Activated CD4-positive, alpha-beta memory T cell treated with anti-CD3 and anti-CD28 coated beads for 36 hours (primary cell): Measurements from ENCODE around the gene DOCK8. TPM values are rescaled to one million over a fixed set of nuclear protein-coding genes. Genes with fewer than 3 reads are reported as not detected.
A peak's percentile ranks its signal among the peaks of the same experiment; 100 is the strongest.

Source experiments
- CTCF ChIA-PET: fragments of 350-600 bp; sonication (Branson Sonifier 250); formaldehyde crosslinking; loops from one replicate; lab custom pipeline; 2021; ENCODE audit warnings: antibody characterized with exemption, inconsistent platforms; lab: Charles Lee
- POLR2A ChIA-PET: fragments of 350-600 bp; sonication (Branson Sonifier 250); formaldehyde crosslinking; loops from one replicate; lab custom pipeline; 2021; ENCODE audit warnings: antibody characterized with exemption; lab: Charles Lee
- DNase-seq: peaks from one replicate; pipeline ENCODE4 v3.0.0-alpha.2; 2020
- H3K27ac Mint-ChIP-seq: one replicate; pipeline ENCODE4 v1.8.0; 2021; ENCODE audit warnings: mixed read lengths
- H3K27me3 Mint-ChIP-seq: one replicate; pipeline ENCODE4 v1.8.0; 2021; ENCODE audit warnings: mixed read lengths
- H3K36me3 Mint-ChIP-seq: one replicate; pipeline ENCODE4 v1.8.0; 2021; ENCODE audit warnings: mixed read lengths
- H3K4me1 Mint-ChIP-seq: one replicate; pipeline ENCODE4 v1.8.0; 2021; ENCODE audit warnings: low read depth, mixed read lengths
- H3K4me3 Mint-ChIP-seq: one replicate; pipeline ENCODE4 v1.8.0; 2021; ENCODE audit warnings: mild to moderate bottlenecking, mixed read lengths
- H3K9me3 Mint-ChIP-seq: one replicate; pipeline ENCODE4 v1.8.0; 2021; ENCODE audit warnings: mixed read lengths
- intact Hi-C: fragments of 100-400 bp; cut with micrococcal nuclease; formaldehyde crosslinking; loops from one replicate; pipeline ENCODE4 v1.15.1; 2023
- total RNA-seq, 2 experiments: library from RNA; stranded (reverse); gene quantifications; one replicate each; pipeline ENCODE4 v1.2.3, GENCODE V29; 2021

The DOCK8 gene
- total RNA-seq, 2 experiments from 2014 or later = 140 to 141 TPM

DNA sequence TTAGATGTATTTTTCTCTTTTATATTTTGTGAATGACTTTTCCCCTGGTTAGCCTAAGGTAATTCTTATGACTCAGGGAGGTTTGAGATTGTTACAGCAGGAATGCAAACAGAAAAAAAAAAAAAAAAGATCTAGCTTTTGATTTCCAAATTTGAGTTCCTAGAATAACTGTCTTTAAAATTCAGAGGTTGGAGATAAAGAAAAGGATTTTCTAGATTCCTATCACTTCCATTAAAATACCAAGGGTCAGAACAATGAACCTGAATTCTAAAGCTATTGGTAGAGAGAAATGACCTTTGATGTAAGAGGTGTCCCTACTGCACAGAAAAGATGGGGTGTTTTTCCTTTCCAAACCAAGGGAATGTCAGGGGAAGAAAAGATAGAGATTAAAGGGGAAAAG is 262.5 kb downstream of the DOCK8 start:
- no peaks in the 10 kb centered on the region for H3K9me3 Mint-ChIP-seq

DNA sequence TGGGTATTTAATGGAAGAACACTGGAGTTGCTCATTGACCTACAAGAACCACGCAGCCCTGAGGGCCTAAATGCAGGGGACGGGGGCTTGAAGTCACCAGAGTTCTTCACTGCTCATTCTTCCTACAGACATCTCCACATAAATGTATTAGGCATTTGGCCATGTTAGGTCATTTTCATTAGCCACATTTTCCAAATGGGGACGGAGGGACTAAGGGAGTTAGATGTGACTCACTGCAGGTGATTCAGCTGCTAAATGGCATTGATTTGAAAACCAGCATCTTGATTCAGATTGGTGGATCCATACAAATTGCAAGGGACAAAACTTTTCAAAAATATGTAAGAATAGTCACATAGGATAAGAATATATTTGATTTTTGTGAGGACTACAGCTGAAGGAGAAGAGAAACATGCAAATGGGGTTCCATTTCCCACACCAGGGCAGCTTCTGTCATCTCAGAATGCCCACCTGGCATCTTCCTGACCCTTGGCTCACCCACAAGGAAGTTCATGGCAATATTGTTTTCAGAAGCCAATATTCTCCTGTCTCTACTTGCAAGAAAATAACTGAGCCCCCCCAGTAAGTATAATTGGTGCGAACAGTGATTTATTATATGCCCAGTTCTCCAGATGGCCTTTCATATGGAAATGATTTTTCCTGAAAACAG is 264.8 kb downstream of the DOCK8 start:
- ChIA-PET CTCF (interaction anchor here (0.8 kb wide), 1 partner anchor 9 kb away, joined by 3 read pairs; no protein-coding TSS in a partner anchor), POLR2A (no interaction called here)
- peaks cover 11% of the 10 kb centered on the region for H3K36me3 Mint-ChIP-seq

More for the DNA sequence above, 262.5 kb downstream of the DOCK8 start:
- intact Hi-C loops = no loop called here
- ChIA-PET CTCF (no interaction called here), POLR2A (no interaction called here)
- no peak overlapping the region for H3K27ac Mint-ChIP-seq
- H3K4me3 Mint-ChIP-seq = no peak overlapping the region
- no peaks in the 10 kb centered on the region for H3K4me1 Mint-ChIP-seq
- peaks cover 11% of the 10 kb centered on the region for H3K36me3 Mint-ChIP-seq
- DNase-seq = no peak
- H3K27me3 Mint-ChIP-seq = no peaks in the 10 kb centered on the region

DNA sequence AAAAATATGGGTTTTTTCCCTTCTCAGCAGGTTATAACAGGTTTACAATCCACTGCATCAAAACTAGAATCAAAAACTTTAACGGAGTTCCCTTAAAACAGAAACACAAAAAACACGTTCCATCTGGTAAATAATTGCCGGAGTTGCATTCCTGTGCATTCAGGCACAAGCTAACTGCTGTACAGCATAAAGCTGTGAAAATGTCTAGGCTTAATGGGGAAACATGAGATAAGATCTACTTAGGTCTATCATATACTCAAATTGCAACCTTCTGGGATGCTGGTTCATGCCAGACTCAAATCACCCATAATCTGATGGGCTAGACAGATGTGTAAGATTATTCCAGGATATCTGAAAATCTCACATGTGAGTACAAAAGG is 265.3 kb downstream of the DOCK8 start:
- no peak overlapping the region for H3K27ac Mint-ChIP-seq
- no peak overlapping the region for H3K4me3 Mint-ChIP-seq
- DNase-seq = no peak
- intact Hi-C loops = no loop called here
- no peaks in the 10 kb centered on the region for H3K4me1 Mint-ChIP-seq
- H3K36me3 Mint-ChIP-seq = peaks cover 10% of the 10 kb centered on the region
- H3K27me3 Mint-ChIP-seq = no peaks in the 10 kb centered on the region
- peaks cover 2% of the 10 kb centered on the region for H3K9me3 Mint-ChIP-seq
- CTCF ChIA-PET = interaction anchor here (0.8 kb wide), 1 partner anchor 9 kb away, joined by 3 read pairs; no protein-coding TSS in a partner anchor
- POLR2A ChIA-PET = no interaction called here

More for the DNA sequence above, 264.8 kb downstream of the DOCK8 start:
- Mint-ChIP-seq H3K9me3 (peaks cover 2% of the 10 kb centered on the region), H3K4me1 (no peaks in the 10 kb centered on the region), H3K27me3 (no peaks in the 10 kb centered on the region), H3K4me3 (no peak overlapping the region), H3K27ac (no peak overlapping the region)
- DNase-seq = no peak
- intact Hi-C loops = no loop called here

DNA sequence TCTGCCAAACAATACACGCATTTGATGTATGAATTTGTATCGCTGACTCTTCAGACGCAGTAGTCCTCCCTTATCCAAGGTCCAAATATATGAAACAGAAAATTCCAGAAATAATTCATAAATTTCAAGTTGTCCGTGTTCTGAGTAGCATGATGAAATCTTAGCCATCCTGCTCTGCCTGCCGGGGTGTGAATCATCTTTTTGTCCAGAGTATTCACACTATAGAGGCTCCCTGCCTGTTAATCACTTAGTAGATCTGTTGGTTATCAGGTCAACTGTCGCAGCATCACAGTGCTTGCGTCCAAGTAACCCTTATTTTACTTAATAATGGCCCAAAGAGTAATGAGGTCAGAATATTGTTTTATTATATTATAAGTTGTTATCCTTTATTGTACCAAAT is 268.1 kb downstream of the DOCK8 start:
- CTCF ChIA-PET = no interaction called here
- POLR2A ChIA-PET = no interaction called here
- Mint-ChIP-seq H3K4me3 (no peak overlapping the region), H3K9me3 (peaks cover 2% of the 10 kb centered on the region), H3K27me3 (no peaks in the 10 kb centered on the region), H3K27ac (no peak overlapping the region), H3K36me3 (peaks cover 1% of the 10 kb centered on the region), H3K4me1 (no peaks in the 10 kb centered on the region)
- intact Hi-C loops = no loop called here
- no peak for DNase-seq

DNA sequence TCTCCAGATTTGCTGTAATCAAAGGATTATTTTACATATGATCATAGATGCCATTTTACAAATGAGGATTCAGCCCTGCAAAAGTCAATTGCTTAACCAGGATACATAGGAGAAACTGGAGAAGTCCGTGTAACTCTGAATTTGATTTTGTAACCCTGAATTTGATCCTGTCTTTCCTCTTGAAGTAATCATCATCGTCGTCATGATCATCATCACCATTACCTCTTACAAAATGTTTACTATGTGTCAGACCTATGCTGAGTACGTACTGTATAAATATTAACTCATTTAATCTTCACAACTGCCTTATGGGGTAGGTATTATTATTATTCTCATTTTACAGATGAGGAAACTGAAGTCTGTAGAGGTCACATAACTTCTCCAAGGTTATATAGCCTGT is 271.5 kb downstream of the DOCK8 start:
- Mint-ChIP-seq H3K4me1 (no peaks in the 10 kb centered on the region), H3K27ac (no peak overlapping the region), H3K9me3 (peaks cover 2% of the 10 kb centered on the region), H3K27me3 (no peaks in the 10 kb centered on the region), H3K36me3 (no peaks in the 10 kb centered on the region), H3K4me3 (no peak overlapping the region)
- ChIA-PET CTCF (no interaction called here), POLR2A (no interaction called here)
- intact Hi-C loops = no loop called here
- DNase-seq = no peak

DNA sequence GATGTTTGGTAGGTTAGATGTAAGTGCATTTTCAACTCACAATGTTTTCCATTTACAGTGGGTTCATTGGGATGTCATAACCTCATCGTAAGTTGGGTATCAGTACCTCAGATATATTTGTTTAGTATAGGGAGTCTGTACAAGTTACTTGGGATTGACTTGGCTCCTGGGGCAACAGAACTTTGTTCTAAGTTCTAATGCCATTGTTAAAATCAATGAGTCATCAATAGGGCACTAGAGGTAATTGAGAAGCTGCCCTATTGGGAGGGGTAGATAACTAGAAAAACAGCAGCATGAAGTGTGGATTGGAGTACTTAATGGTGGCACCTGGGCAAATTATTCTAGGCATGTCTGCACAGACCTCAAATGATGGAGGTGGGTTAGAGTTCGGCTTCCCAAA is 272.8 kb downstream of the DOCK8 start:
- Mint-ChIP-seq H3K9me3 (peaks cover 2% of the 10 kb centered on the region), H3K4me1 (no peaks in the 10 kb centered on the region), H3K36me3 (no peaks in the 10 kb centered on the region), H3K27me3 (no peaks in the 10 kb centered on the region), H3K4me3 (no peak overlapping the region), H3K27ac (no peak overlapping the region)
- intact Hi-C loops = no loop called here
- ChIA-PET POLR2A (no interaction called here), CTCF (no interaction called here)
- DNase-seq = no peak

DNA sequence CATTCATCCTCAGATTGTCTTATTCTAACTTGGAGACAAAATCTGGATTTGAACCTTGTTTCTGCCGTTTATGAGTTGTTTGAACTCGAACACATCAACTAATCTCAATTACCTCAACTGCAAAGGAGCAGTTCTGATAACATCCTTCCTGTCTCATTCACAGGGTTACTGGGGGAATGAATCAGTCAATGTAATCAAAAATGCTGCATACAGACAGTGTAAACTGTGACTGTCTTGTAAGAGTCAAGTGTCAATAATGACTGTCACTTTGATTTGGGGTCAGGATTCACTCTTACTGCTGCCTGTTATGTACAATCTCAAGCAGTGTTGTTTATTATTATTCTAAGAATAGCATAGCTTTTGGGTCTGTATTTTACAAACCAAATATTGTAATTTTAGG is 273.8 kb downstream of the DOCK8 start:
- H3K4me1 Mint-ChIP-seq = no peaks in the 10 kb centered on the region
- no peaks in the 10 kb centered on the region for H3K36me3 Mint-ChIP-seq
- intact Hi-C loops = no loop called here
- no peaks in the 10 kb centered on the region for H3K27me3 Mint-ChIP-seq
- H3K4me3 Mint-ChIP-seq = no peak overlapping the region
- ChIA-PET POLR2A (no interaction called here), CTCF (interaction anchor here (2.1 kb wide), 1 partner anchor 16 kb away, joined by 6 read pairs; the partner anchor contains the start of gene KANK1)
- no peak overlapping the region for H3K27ac Mint-ChIP-seq
- no peak for DNase-seq
- peaks cover 2% of the 10 kb centered on the region for H3K9me3 Mint-ChIP-seq

DNA sequence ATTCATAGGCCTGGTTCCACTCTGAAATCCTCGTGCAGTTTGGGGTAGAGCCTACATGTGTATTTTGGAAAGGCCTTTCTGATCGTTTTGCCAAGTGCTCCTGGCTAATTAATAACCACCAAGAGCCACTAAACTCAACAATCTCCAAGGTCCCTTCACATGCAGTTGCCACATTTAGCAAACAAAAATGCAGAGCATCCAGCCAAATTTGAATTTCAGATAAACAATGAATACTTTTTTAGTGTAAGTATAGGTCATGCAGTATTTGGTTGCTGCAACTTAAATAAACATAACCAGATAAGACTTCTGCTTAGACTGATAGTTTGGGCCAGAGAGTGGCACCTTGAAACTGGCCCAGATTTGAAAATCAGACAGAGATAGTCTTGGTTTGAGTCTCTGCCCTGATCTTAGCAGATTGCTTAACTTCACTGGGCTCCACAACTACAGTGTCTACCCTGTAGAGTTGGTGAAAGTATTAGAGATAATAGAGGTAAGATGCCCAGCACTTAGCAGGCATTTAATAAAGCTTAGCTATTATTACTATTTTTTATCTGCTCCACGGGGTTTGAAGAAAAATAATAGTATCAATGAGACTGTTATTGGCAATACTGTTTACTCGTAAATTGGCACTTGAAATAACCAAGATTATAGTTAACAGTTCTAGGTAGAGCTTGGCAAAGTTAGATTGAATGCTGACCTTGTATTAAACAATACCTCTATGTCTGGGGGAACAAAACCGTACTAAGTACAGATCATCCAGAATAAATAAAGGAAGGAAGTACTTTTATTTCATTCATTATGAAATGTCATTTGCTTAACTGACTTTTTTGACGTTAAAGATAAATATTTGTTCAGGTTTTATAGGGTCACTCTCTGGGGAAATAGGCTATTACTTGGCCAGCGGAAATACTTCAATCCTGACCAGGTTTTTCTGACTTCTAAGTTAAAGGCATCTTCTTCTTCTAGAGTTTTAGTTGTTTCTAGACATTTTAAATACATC is 274.8 kb downstream of the DOCK8 start:
- H3K27ac Mint-ChIP-seq = no peak overlapping the region
- H3K27me3 Mint-ChIP-seq = no peaks in the 10 kb centered on the region
- CTCF ChIA-PET = interaction anchor here (0.6 to 2.1 kb wide), 2 partner anchors 15 to 132 kb away, joined by 3 to 6 read pairs; partner anchors contain the start of gene KANK1
- no peaks in the 10 kb centered on the region for H3K4me1 Mint-ChIP-seq
- POLR2A ChIA-PET = no interaction called here
- intact Hi-C loops = no loop called here
- no peak for DNase-seq
- H3K4me3 Mint-ChIP-seq = no peak overlapping the region
- H3K9me3 Mint-ChIP-seq = no peaks in the 10 kb centered on the region
- no peaks in the 10 kb centered on the region for H3K36me3 Mint-ChIP-seq

DNA sequence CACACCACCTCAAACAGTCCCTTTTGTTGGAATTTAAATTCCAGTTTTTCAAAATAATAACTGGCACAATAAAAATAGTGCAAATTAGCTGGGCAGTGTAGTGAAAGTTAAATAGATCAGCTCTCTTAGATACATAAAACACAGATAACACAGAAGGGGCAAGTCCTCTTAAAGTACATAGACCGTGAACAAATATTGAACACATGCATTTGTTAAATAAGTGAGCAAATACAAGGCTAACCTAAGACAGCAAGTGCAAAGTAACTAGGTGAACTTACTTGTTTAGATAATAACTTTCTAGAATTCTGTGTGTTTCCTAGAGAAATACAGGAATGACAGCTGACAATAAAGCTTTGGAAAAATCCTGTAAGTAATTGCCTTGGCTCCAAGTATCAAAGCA is 280.1 kb downstream of the DOCK8 start:
- Mint-ChIP-seq H3K9me3 (no peaks in the 10 kb centered on the region), H3K27me3 (no peaks in the 10 kb centered on the region), H3K36me3 (no peaks in the 10 kb centered on the region), H3K27ac (no peak overlapping the region), H3K4me1 (peaks cover 2% of the 10 kb centered on the region), H3K4me3 (no peak overlapping the region)
- intact Hi-C loops = no loop called here
- CTCF ChIA-PET = interaction anchor here (1.8 kb wide), 1 partner anchor 10 kb away, joined by 7 read pairs; the partner anchor contains the start of gene KANK1
- POLR2A ChIA-PET = no interaction called here
- DNase-seq = no peak

DNA sequence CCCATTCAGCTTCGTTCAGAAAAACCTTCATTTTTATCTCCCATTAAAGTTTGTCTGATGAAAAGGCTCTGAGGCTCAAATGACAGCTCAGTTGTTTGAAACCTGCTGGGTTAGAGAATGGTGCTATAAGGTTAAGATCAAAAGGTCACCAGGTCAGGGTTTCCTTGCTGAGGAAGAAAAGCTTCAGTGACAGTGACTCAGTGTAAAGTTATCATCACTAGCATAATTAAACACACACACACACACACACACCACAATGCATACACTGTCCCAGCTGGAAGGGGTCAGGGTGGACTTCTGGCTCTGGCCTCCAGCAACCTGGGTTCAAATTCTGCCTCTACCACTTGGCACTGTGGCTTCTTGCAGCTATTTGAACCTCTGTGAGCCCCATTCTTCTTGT is 281.1 kb downstream of the DOCK8 start:
- Mint-ChIP-seq H3K4me3 (no peak overlapping the region), H3K36me3 (no peaks in the 10 kb centered on the region), H3K27me3 (no peaks in the 10 kb centered on the region), H3K9me3 (no peaks in the 10 kb centered on the region), H3K27ac (no peak overlapping the region), H3K4me1 (peaks cover 10% of the 10 kb centered on the region)
- CTCF ChIA-PET = interaction anchor here (1.8 kb wide), 1 partner anchor 9 kb away, joined by 7 read pairs; the partner anchor contains the start of gene KANK1
- intact Hi-C loops = no loop called here
- DNase-seq = no peak
- POLR2A ChIA-PET = no interaction called here

DNA sequence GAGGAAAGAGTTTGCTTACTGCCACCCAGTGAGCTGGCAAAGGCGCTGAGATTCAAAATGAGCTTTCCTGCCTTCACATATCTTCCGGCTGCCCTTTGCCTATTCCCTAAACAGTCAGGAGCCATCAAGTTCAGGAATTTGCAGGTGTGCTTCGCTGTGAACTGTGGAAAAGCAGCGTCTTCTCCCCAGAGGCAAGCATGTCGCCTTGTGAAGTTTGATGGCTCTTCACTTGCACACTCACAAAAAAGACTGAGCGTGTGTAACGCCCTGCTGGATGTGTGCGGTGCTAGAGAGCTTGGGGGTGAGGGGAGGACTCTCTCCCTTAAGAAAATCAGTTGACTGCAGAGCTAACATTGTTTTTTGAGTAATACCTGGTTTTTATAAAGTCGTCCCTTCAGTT is 288.7 kb downstream of the DOCK8 start:
- no peak overlapping the region for H3K27ac Mint-ChIP-seq
- intact Hi-C loops = no loop called here
- CTCF ChIA-PET = interaction anchor here (1.9 to 2.0 kb wide), 2 partner anchors 13 to 14 kb away, joined by 6 to 8 read pairs; no protein-coding TSS in a partner anchor

More for the DNA sequence above, 288.7 kb downstream of the DOCK8 start:
- POLR2A ChIA-PET = interaction anchor here (1.6 kb wide), 1 partner anchor 33 kb away, joined by 4 read pairs; no protein-coding TSS in a partner anchor
- Mint-ChIP-seq H3K9me3 (no peaks in the 10 kb centered on the region), H3K4me3 (peak overlapping the region; percentile 79), H3K36me3 (no peaks in the 10 kb centered on the region), H3K27me3 (peaks cover 7% of the 10 kb centered on the region), H3K4me1 (peaks cover 35% of the 10 kb centered on the region)
- no peak for DNase-seq
